HEK293T (cell line): ENCODE data around the gene RAPGEF1.

Source experiments
- ARNT ChIP-seq: fragments of 450-650 bp; IDR thresholded peaks from 2 replicates; pipeline ENCODE4 v1.6.1; 2017; ENCODE audit warnings: mild to moderate bottlenecking
- NFRKB ChIP-seq: fragments of 450-650 bp; IDR thresholded peaks from 2 replicates; pipeline ENCODE4 v1.6.1; 2016; ENCODE audit warnings: mild to moderate bottlenecking, moderate library complexity

GRCh38 chr9:131546336-131547084 is 193.4 kb downstream of the RAPGEF1 start:
- TF ChIP-seq NFRKB = no peak
- no peak for TF ChIP-seq ARNT
